Endothelial cell of umbilical vein (primary cell): ENCODE measurements around the gene FBXW7. TPM values are rescaled to one million over a fixed set of nuclear protein-coding genes. Genes with fewer than 3 reads are reported as not detected.
"Not testable (repeated sequence)": the region's sequence is repeated elsewhere in the genome, so short reads cannot be mapped to it uniquely, and the experiment has no call there.

Source experiments
- BruUV-seq: library from RNA; stranded (reverse); fragments of 400-500 nt; replicated peaks from 2 replicates; lab custom pipeline; 2021; lab: Mats Ljungman, UMichigan
- CTCF ChIA-PET: fragments of 300-600, 350-600 bp; sonication (Branson Sonifier 250); formaldehyde crosslinking; loops from one replicate; lab custom pipeline; 2021; ENCODE audit warnings: antibody characterized with exemption, inconsistent platforms; lab: Charles Lee
- POLR2A ChIA-PET: fragments of 300-600, 350-600 bp; sonication (Branson Sonifier 250); formaldehyde crosslinking; loops from one replicate; lab custom pipeline; 2021; ENCODE audit warnings: antibody characterized with exemption, inconsistent platforms; lab: Charles Lee
- DNase-seq: peaks from one replicate; pipeline ENCODE4 v3.0.0-alpha.2; 2011; ENCODE audit warnings: low read depth, low spot score
- FAIRE-seq: peaks from 2 replicates; lab custom pipeline; 2011; peaks lifted over from hg19 to GRCh38; lab: Jason Lieb, UNC
- H2AFZ ChIP-seq: 2 replicates; pipeline ENCODE4 v1.6.0; 2012; ENCODE audit warnings: low read depth, low read length, control low read depth, inconsistent platforms
- H3K27ac ChIP-seq: 2 replicates; pipeline ENCODE4 v1.5.1; 2011; ENCODE audit warnings: low read depth, mild to moderate bottlenecking, control low read depth, low read length, moderate library complexity; ENCODE audit not compliant: insufficient read depth
- H3K27me3 ChIP-seq, 2 experiments: 2 replicates each; pipeline versions ENCODE4 v1.6.0 to v1.6.1; 2011; ENCODE audit warnings: low read length in 2 of 2, mixed read lengths in 1 of 2; ENCODE audit not compliant: control insufficient read depth in 2 of 2, insufficient read depth in 2 of 2
- H3K36me3 ChIP-seq, 2 experiments: 2 replicates in 1 of 2; 3 replicates in 1 of 2; pipeline ENCODE4 v1.5.1; 2011; ENCODE audit warnings: low read length in 2 of 2, mild to moderate bottlenecking in 1 of 2, moderate library complexity in 1 of 2; ENCODE audit not compliant: control insufficient read depth in 2 of 2, insufficient read depth in 2 of 2; ENCODE audit errors: extremely low read depth in 1 of 2
- H3K4me1 ChIP-seq: 3 replicates; pipeline ENCODE4 v1.5.1; 2011; ENCODE audit warnings: mild to moderate bottlenecking, low read length; ENCODE audit not compliant: control insufficient read depth, insufficient read depth; ENCODE audit errors: extremely low read depth
- H3K4me2 ChIP-seq: 2 replicates; pipeline ENCODE4 v1.6.1; 2011; ENCODE audit warnings: low read length, control low read depth, mixed read lengths; ENCODE audit not compliant: insufficient read depth
- H3K4me3 ChIP-seq, 3 experiments: fragments of 200-600 bp in 1 of 3; sonication (generic), shearing (Covaris generic) in 1 of 3; replicated peaks in 1 of 3; 2 replicates each; pipeline ENCODE4 v1.5.1; 2011 to 2016; ENCODE audit warnings: control low read depth in 3 of 3, low read length in 3 of 3, mild to moderate bottlenecking in 2 of 3, inconsistent platforms in 1 of 3, low read depth in 1 of 3, moderate library complexity in 1 of 3; ENCODE audit not compliant: insufficient read depth in 1 of 3
- H3K79me2 ChIP-seq: 2 replicates; pipeline ENCODE4 v1.6.0; 2012; ENCODE audit warnings: low read length, inconsistent platforms; ENCODE audit not compliant: control insufficient read depth, insufficient read depth
- H3K9ac ChIP-seq: replicated peaks from 2 replicates; pipeline ENCODE3; 2011; ENCODE audit warnings: low read length, control low read depth; ENCODE audit not compliant: insufficient read depth; ENCODE audit errors: extremely low read depth
- H3K9me1 ChIP-seq: replicated peaks from 3 replicates; pipeline ENCODE4 v1.6.0; 2011; ENCODE audit warnings: mild to moderate bottlenecking, low read length; ENCODE audit not compliant: control insufficient read depth, insufficient read depth; ENCODE audit errors: extremely low read depth
- H3K9me3 ChIP-seq: replicated peaks from 2 replicates; pipeline ENCODE4 v1.5.1; 2012; ENCODE audit warnings: low read length, inconsistent platforms; ENCODE audit not compliant: control insufficient read depth, insufficient read depth
- H4K20me1 ChIP-seq: replicated peaks from 2 replicates; pipeline ENCODE3; 2011; ENCODE audit warnings: mild to moderate bottlenecking, low read length; ENCODE audit not compliant: control insufficient read depth, insufficient read depth; ENCODE audit errors: extremely low read depth
- CTCF ChIP-seq, 2 donors: IDR thresholded peaks; 1 replicate in 1 of 2; 2 replicates in 1 of 2; pipeline ENCODE4 v1.5.1; 2011; ENCODE audit warnings: low read length in 2 of 2, mild to moderate bottlenecking in 2 of 2, moderate library complexity in 2 of 2, control low read depth in 1 of 2, inconsistent platforms in 1 of 2, low read depth in 1 of 2; ENCODE audit not compliant: insufficient read depth in 1 of 2; ENCODE audit errors: extremely low read depth in 1 of 2
- EZH2 ChIP-seq: IDR thresholded peaks from 2 replicates; pipeline ENCODE4 v1.6.1; 2012; ENCODE audit warnings: borderline replicate concordance, low read depth, mild to moderate bottlenecking, moderate library complexity, low read length, inconsistent platforms; ENCODE audit not compliant: severe bottlenecking
- FOS ChIP-seq: IDR thresholded peaks from 2 replicates; pipeline ENCODE4 v1.6.1; 2011; ENCODE audit warnings: mild to moderate bottlenecking, low read length, moderate library complexity, borderline replicate concordance; ENCODE audit not compliant: insufficient read depth
- GATA2 ChIP-seq: IDR thresholded peaks from 2 replicates; pipeline ENCODE4 v1.7.0; 2011; ENCODE audit warnings: low read depth, mild to moderate bottlenecking, moderate library complexity, mixed read lengths, low read length; ENCODE audit not compliant: insufficient read length, insufficient read depth
- JUN ChIP-seq: IDR thresholded peaks from 2 replicates; pipeline ENCODE4 v1.6.1; 2011; ENCODE audit warnings: borderline replicate concordance, low read depth; ENCODE audit not compliant: insufficient read length, insufficient read depth
- MAX ChIP-seq: IDR thresholded peaks from 2 replicates; pipeline ENCODE4 v1.6.1; 2011; ENCODE audit not compliant: insufficient read depth, insufficient read length
- MYC ChIP-seq: IDR thresholded peaks from one replicate; pipeline ENCODE4 v1.6.1; 2011; ENCODE audit warnings: mild to moderate bottlenecking, low read depth, low read length
- POLR2A ChIP-seq: IDR thresholded peaks from 2 replicates; pipeline ENCODE4 v1.6.1; 2012; ENCODE audit warnings: low read depth, mild to moderate bottlenecking, control low read depth, low read length
- POLR2AphosphoS5 ChIP-seq: IDR thresholded peaks from 2 replicates; pipeline ENCODE4 v1.6.1; 2012; ENCODE audit warnings: low read depth, mild to moderate bottlenecking, control low read depth, low read length, moderate library complexity; ENCODE audit not compliant: insufficient read depth
- dilution Hi-C: fragments of 300-500 bp; cut with MboI; formaldehyde crosslinking; loops from one replicate; pipeline ENCODE4 v1.15.0; 2019; ENCODE audit warnings: low sequenced_read_pairs; ENCODE audit not compliant: extremely low pct_ligation_motif_present
- intact Hi-C: fragments of 100-400 bp; cut with micrococcal nuclease; formaldehyde crosslinking; loops from one replicate; pipeline ENCODE4 v1.10.0; 2022
- polyA plus RNA-seq, 4 experiments: library from polyadenylated mRNA; depleted of rRNA in 3 of 4; stranded (reverse) in 3 of 4; unstranded in 1 of 4; fragments of >200 nt; gene quantifications; 2 replicates each; pipeline versions ENCODE4 v1.2.1 to v1.2.3, GENCODE V29; 2011 to 2012; ENCODE audit warnings: missing spikeins in 1 of 4
- total RNA-seq: library from RNA; stranded (reverse); gene quantifications from 2 replicates; pipeline ENCODE4 v1.2.3, GENCODE V29; 2021

Gene FBXW7
- total and polyA plus RNA-seq, 2 donors (not counting 3 experiments of a cell fraction or from before 2014, with no cell fraction given): 7.0 to 28.1 TPM

- ChIA-PET POLR2A (no interaction called here), CTCF (interaction anchor here (1.2 kb wide), 1 partner anchor 44 kb away, joined by 3 read pairs; no protein-coding TSS in a partner anchor)
- Histone ChIP-seq H2AFZ (no peak overlapping the region), H3K9me1 (no peaks in the 10 kb centered on the region), H3K4me2 (no peak overlapping the region), H3K9me3 (no peaks in the 10 kb centered on the region), H3K79me2 (peaks cover 2% of the 10 kb centered on the region), H3K4me3 (no peak overlapping the region), H3K36me3 (no peaks in the 10 kb centered on the region), H3K4me1 (no peaks in the 10 kb centered on the region), H3K9ac (no peak overlapping the region), H3K27ac (no peak overlapping the region), H3K27me3 (no peaks in the 10 kb centered on the region), H4K20me1 (no peaks in the 10 kb centered on the region)
- FAIRE-seq (no peak), DNase-seq (no peak)
- TF ChIP-seq CTCF (IDR thresholded peaks at IDR 0.05; ENCODE audit: extremely low read depth in 1 of 2, insufficient read depth in 1 of 2, low read depth in 1 of 2, low read length in 2 of 2): no peak
- no peak for TF ChIP-seq POLR2A
- TF ChIP-seq GATA2: no peak
- TF ChIP-seq MYC: no peak
- no peak for TF ChIP-seq JUN
- TF ChIP-seq FOS: no peak
- TF ChIP-seq MAX: no peak
- no peak for TF ChIP-seq EZH2
- no peak for TF ChIP-seq POLR2AphosphoS5
- intact Hi-C loops (no loop called here), dilution Hi-C loops (no loop called here)
- no TSS peak for BruUV-seq
Observed at GRCh38 chr4:152545088-152545487, 9.2 kb upstream of the FBXW7 start.

GRCh38 chr4:152544533-152544932, 8.6 kb upstream of the FBXW7 start:
- FAIRE-seq: not testable (repeated sequence)

More at GRCh38 chr4:152544533-152544932, 8.6 kb upstream of the FBXW7 start:
- BruUV-seq, H3K36me3 ChIP-seq, H3K9ac ChIP-seq, H3K27me3 ChIP-seq, CTCF ChIA-PET, dilution Hi-C loops, H3K4me2 ChIP-seq, H2AFZ ChIP-seq, H3K9me1 ChIP-seq, H3K4me3 ChIP-seq, H3K27ac ChIP-seq, H3K79me2 ChIP-seq, intact Hi-C loops, POLR2A ChIA-PET, H3K9me3 ChIP-seq, H3K4me1 ChIP-seq, H4K20me1 ChIP-seq, DNase-seq: not testable (repeated sequence)
